Gastroesophageal sphincter (tissue), 4 donors: ENCODE measurements around the gene KDM6A. TPM values are rescaled to one million over a fixed set of nuclear protein-coding genes. Genes with fewer than 3 reads are reported as not detected.

Experiments
- ATAC-seq: fragments of 150-250 bp; one replicate; pipeline ENCODE4 v1.9.1; 2016; ENCODE audit warnings: mild to moderate bottlenecking, moderate library complexity
- H3K27ac ChIP-seq, 4 donors: fragments of 200-600 bp; sonication (generic) in 3 of 4; 1 replicate in 3 of 4; 2 replicates in 1 of 4; pipeline ENCODE4 v1.5.1; 2016 to 2019
- H3K27me3 ChIP-seq: fragments of 200-600 bp; sonication (generic); one replicate; pipeline ENCODE4 v1.5.1; 2019
- H3K36me3 ChIP-seq, 2 donors: fragments of 200-600 bp; sonication (generic); one replicate each; pipeline ENCODE4 v1.5.1; 2019; ENCODE audit warnings: control low read depth in 1 of 2
- H3K4me1 ChIP-seq, 3 donors: fragments of 200-600 bp; sonication (generic); 1 replicate in 2 of 3; 2 replicates in 1 of 3; pipeline ENCODE4 v1.5.1; 2016 to 2019; ENCODE audit warnings: control low read depth in 2 of 3
- H3K4me3 ChIP-seq, 2 donors: fragments of 200-600 bp; sonication (generic); one replicate each; pipeline ENCODE4 v1.5.1; 2019; ENCODE audit warnings: mild to moderate bottlenecking in 1 of 2, moderate library complexity in 1 of 2
- H3K9me3 ChIP-seq, 3 donors: fragments of 200-600 bp; sonication (generic); one replicate each; pipeline ENCODE4 v1.5.1; 2017 to 2019; ENCODE audit warnings: control low read depth in 2 of 3
- EP300 ChIP-seq: sonication (generic); formaldehyde crosslinking; IDR thresholded peaks from one replicate; pipeline ENCODE4 v1.6.1; 2017; ENCODE audit warnings: antibody characterized with exemption, mild to moderate bottlenecking
- POLR2A ChIP-seq, 2 donors: fragments of 450-650 bp; IDR thresholded peaks; one replicate each; pipeline ENCODE4 v1.6.1; 2017; ENCODE audit warnings: antibody characterized with exemption in 2 of 2, mild to moderate bottlenecking in 2 of 2, moderate library complexity in 1 of 2
- POLR2AphosphoS5 ChIP-seq: sonication (generic); formaldehyde crosslinking; IDR thresholded peaks from one replicate; pipeline ENCODE4 v1.6.1; 2017; ENCODE audit warnings: antibody characterized with exemption
- WGBS, 2 donors: methylation state at CpG; one replicate each; pipeline ENCODE4 v1.1.5; 2018; ENCODE audit warnings: low coverage in 1 of 2; 5-methylcytosine and 5-hydroxymethylcytosine counted together
- total RNA-seq, 4 donors: library from RNA; depleted of rRNA; stranded (reverse); fragments of >200 nt; gene quantifications; one replicate each; pipeline ENCODE4 v1.1.0, GENCODE V29; 2016
- TF ChIP-seq, protein P1 (sequence below), 4 experiments: fragments of 200-600 bp in 2 of 4; fragments of 450-650 bp in 2 of 4; sonication (generic) in 1 of 4; IDR thresholded peaks; one replicate each; pipeline ENCODE4 v1.5.1; 2017 to 2019; ENCODE audit warnings: antibody characterized with exemption in 4 of 4, mild to moderate bottlenecking in 2 of 4, moderate library complexity in 2 of 4

Gene KDM6A
- total RNA-seq, 4 donors from 2014 or later = 17.0 to 28.6 (median 19.9) TPM

GRCh38 chrX:44961817-44962607 lies 89.0 kb downstream of the KDM6A start:
- H3K9me3 ChIP-seq = no peaks in the 10 kb centered on the region
- H3K4me1 ChIP-seq = peaks cover 0 to 16% (median 0%) of the 10 kb centered on the region in 3 donors
- no peak overlapping the region for H3K4me3 ChIP-seq
- H3K27ac ChIP-seq = no peak overlapping the region
- H3K27me3 ChIP-seq = no peaks in the 10 kb centered on the region
- no peaks in the 10 kb centered on the region for H3K36me3 ChIP-seq
- no peak for TF ChIP-seq POLR2AphosphoS5
- no peak for TF ChIP-seq EP300
- no peak for TF ChIP-seq POLR2A (IDR thresholded peaks at IDR 0.05)
- TF ChIP-seq, protein P1, sequence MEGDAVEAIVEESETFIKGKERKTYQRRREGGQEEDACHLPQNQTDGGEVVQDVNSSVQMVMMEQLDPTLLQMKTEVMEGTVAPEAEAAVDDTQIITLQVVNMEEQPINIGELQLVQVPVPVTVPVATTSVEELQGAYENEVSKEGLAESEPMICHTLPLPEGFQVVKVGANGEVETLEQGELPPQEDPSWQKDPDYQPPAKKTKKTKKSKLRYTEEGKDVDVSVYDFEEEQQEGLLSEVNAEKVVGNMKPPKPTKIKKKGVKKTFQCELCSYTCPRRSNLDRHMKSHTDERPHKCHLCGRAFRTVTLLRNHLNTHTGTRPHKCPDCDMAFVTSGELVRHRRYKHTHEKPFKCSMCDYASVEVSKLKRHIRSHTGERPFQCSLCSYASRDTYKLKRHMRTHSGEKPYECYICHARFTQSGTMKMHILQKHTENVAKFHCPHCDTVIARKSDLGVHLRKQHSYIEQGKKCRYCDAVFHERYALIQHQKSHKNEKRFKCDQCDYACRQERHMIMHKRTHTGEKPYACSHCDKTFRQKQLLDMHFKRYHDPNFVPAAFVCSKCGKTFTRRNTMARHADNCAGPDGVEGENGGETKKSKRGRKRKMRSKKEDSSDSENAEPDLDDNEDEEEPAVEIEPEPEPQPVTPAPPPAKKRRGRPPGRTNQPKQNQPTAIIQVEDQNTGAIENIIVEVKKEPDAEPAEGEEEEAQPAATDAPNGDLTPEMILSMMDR (IDR thresholded peaks at IDR 0.05) = no peak
- ATAC-seq = no peak
- WGBS, 2 donors = 89 to 96% methylated on average over 6 of the region's 6 CpGs

- Histone ChIP-seq H3K27me3 (no peaks in the 10 kb centered on the region), H3K4me1 (peaks cover 0 to 19% (median 0%) of the 10 kb centered on the region in 3 donors), H3K4me3 (no peak overlapping the region), H3K27ac (no peak overlapping the region), H3K36me3 (no peaks in the 10 kb centered on the region), H3K9me3 (no peaks in the 10 kb centered on the region)
- WGBS, 2 donors = 81 to 100% methylated on average over 2 to 5 of the region's 5 CpGs
- no peak for ATAC-seq
- TF ChIP-seq POLR2A (IDR thresholded peaks at IDR 0.05) (no peak), POLR2AphosphoS5 (no peak), EP300 (no peak)
- TF ChIP-seq, protein P1 (IDR thresholded peaks at IDR 0.05) = no peak
These were observed 90.0 kb downstream of the KDM6A start for GRCh38 chrX:44962944-44963343.

DNA sequence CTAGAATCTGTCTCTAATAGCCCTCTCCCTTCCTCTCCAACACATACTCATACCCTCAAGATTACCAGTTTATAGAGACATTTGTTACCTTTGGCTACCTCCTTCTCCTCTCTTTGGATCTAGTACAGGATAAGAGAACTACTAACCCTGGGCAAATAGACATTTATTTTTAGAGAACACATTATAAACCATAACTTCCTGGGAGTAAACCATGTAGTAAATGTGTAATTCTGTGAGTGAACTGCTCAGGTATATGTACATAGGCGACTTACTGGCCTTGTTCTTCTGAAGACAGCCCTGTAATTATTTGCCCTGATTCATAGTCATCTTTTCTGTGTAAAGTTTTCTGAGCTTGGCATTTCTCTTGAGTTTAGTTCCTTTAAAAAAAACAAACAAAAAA lies 94.2 kb downstream of the KDM6A start:
- WGBS, 2 donors = 100% methylated on average over 1 of the region's 1 CpG; no CpG with 5 or more reads in 1 of the 2 donors
- Histone ChIP-seq H3K27me3 (no peaks in the 10 kb centered on the region), H3K9me3 (no peaks in the 10 kb centered on the region), H3K4me1 (peaks cover 0 to 5% (median 0%) of the 10 kb centered on the region in 3 donors), H3K4me3 (no peak overlapping the region), H3K36me3 (no peaks in the 10 kb centered on the region), H3K27ac (no peak overlapping the region)
- ATAC-seq = no peak
- TF ChIP-seq EP300 (no peak), POLR2A (IDR thresholded peaks at IDR 0.05) (no peak), POLR2AphosphoS5 (no peak)
- TF ChIP-seq, protein P1 (IDR thresholded peaks at IDR 0.05) = no peak

GRCh38 chrX:44970709-44971108 lies 97.7 kb downstream of the KDM6A start:
- Histone ChIP-seq H3K4me3 (no peak overlapping the region), H3K27me3 (no peaks in the 10 kb centered on the region), H3K27ac (no peak overlapping the region), H3K36me3 (no peaks in the 10 kb centered on the region), H3K4me1 (peaks cover 0 to 5% (median 0%) of the 10 kb centered on the region in 3 donors), H3K9me3 (peaks cover 0 to 4% (median 0%) of the 10 kb centered on the region in 3 donors)
- TF ChIP-seq, protein P1 (IDR thresholded peaks at IDR 0.05) = no peak
- no peak for TF ChIP-seq POLR2AphosphoS5
- TF ChIP-seq POLR2A (IDR thresholded peaks at IDR 0.05) = no peak
- no peak for TF ChIP-seq EP300
- WGBS, 2 donors = 47 to 81% methylated on average over 2 to 3 of the region's 3 CpGs
- no peak for ATAC-seq

DNA sequence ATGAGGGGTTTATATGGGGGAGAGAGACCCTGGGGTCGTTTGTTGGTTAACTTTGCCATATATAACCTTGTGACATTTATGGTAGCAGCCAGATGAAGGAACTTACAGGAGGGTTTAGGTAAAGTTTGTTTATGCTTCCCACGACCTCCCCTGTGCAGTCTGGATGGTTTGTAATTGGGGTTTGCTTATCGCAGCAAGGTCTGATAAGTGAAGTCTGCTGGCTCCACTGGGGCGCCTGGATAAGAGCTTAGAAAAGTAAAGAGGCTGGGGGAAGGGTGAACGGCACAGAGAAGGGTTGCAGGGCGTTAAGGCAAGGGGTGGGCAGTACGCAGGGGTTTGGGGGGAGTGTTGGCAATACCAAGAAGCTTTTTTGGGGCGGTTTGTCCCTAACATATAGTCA lies 98.7 kb downstream of the KDM6A start:
- Histone ChIP-seq H3K36me3 (peaks cover 0 to 4% of the 10 kb centered on the region in 2 donors), H3K9me3 (peaks cover 0 to 4% (median 0%) of the 10 kb centered on the region in 3 donors), H3K4me3 (no peak overlapping the region), H3K27me3 (no peaks in the 10 kb centered on the region), H3K4me1 (peaks cover 0 to 5% (median 0%) of the 10 kb centered on the region in 3 donors), H3K27ac (no peak overlapping the region)
- ATAC-seq = no peak
- WGBS, 2 donors = 32 to 50% methylated on average over 4 to 6 of the region's 8 CpGs
- TF ChIP-seq EP300 (no peak), POLR2A (IDR thresholded peaks at IDR 0.05) (no peak), POLR2AphosphoS5 (no peak)
- TF ChIP-seq, protein P1 (IDR thresholded peaks at IDR 0.05) = no peak
